ENCODE results near the gene CADM3. TPM values are rescaled to one million over a fixed set of nuclear protein-coding genes. Genes with fewer than 3 reads are reported as not detected.
A peak's percentile ranks its signal among the peaks of the same experiment; 100 is the strongest.

Gene CADM3
- total RNA-seq, 1 experiment from 2014 or later, result 0.80 TPM

- no peak for DNase-seq (ENCODE audit: low read depth)
These were observed 33.8 kb downstream of the CADM3 start for GRCh38 chr1:159205225-159205624.

GRCh38 chr1:159206110-159206509 lies 34.7 kb downstream of the CADM3 start:
- DNase-seq (ENCODE audit: low read depth), result no peak

- DNase-seq (ENCODE audit: low read depth), result no peak
These were observed 35.7 kb downstream of the CADM3 start for GRCh38 chr1:159207080-159207479.

GRCh38 chr1:159207774-159208173 lies 36.4 kb downstream of the CADM3 start:
- DNase-seq (ENCODE audit: low read depth), result no peak

- no peak for DNase-seq (ENCODE audit: low read depth)
These were observed 36.9 kb downstream of the CADM3 start for GRCh38 chr1:159208175-159208825.

- DNase-seq (ENCODE audit: low read depth), result no peak
These were observed 37.6 kb downstream of the CADM3 start for GRCh38 chr1:159209061-159209460.

- peak; percentile 66 for DNase-seq (ENCODE audit: low read depth)
These were observed 40.1 kb downstream of the CADM3 start for GRCh38 chr1:159211331-159212136.

GRCh38 chr1:159212596-159212995 lies 41.2 kb downstream of the CADM3 start:
- no peak for DNase-seq (ENCODE audit: low read depth)

- DNase-seq (ENCODE audit: low read depth), result peak; percentile 44
These were observed 42.8 kb downstream of the CADM3 start for GRCh38 chr1:159214149-159214760.

- DNase-seq (ENCODE audit: low read depth), result no peak
These were observed 47.5 kb downstream of the CADM3 start for GRCh38 chr1:159218649-159219636.

GRCh38 chr1:159222075-159222865 lies 50.9 kb downstream of the CADM3 start:
- no peak for DNase-seq (ENCODE audit: low read depth)

- no peak for DNase-seq (ENCODE audit: low read depth)
These were observed 51.6 kb downstream of the CADM3 start for GRCh38 chr1:159223004-159223403.

GRCh38 chr1:159228554-159228953 lies 57.1 kb downstream of the CADM3 start:
- DNase-seq (ENCODE audit: low read depth), result no peak

GRCh38 chr1:159229260-159229885 lies 58.0 kb downstream of the CADM3 start:
- DNase-seq (ENCODE audit: low read depth), result peak; percentile 25

- DNase-seq (ENCODE audit: low read depth), result peak; percentile 30
These were observed 58.5 kb downstream of the CADM3 start for GRCh38 chr1:159229896-159230295.

GRCh38 chr1:159239551-159240220 lies 68.3 kb downstream of the CADM3 start:
- peak; percentile 12 for DNase-seq (ENCODE audit: low read depth)

- DNase-seq (ENCODE audit: low read depth), result no peak
These were observed 75.9 kb downstream of the CADM3 start for GRCh38 chr1:159247266-159247665.

- DNase-seq (ENCODE audit: low read depth), result no peak
These were observed 76.9 kb downstream of the CADM3 start for GRCh38 chr1:159248311-159248710.

GRCh38 chr1:159250638-159251216 lies 79.3 kb downstream of the CADM3 start:
- DNase-seq (ENCODE audit: low read depth), result peak; percentile 6

All from Daoy (cell line).